HG03135 (cell line): Measurements from ENCODE around the gene MUL1.

Experiments
- ATAC-seq: cut with Tn5 transposase; IDR thresholded peaks from one replicate; pipeline ENCODE4 v1.9.1; 2021; ENCODE audit warnings: mild to moderate bottlenecking, moderate library complexity; ENCODE audit not compliant: unreplicated experiment

The MUL1 gene

GRCh38 chr1:20472860-20473711 is 34.9 kb downstream of the MUL1 start:
- no peak for ATAC-seq

GRCh38 chr1:20472121-20472520 is 35.8 kb downstream of the MUL1 start:
- ATAC-seq = no peak

GRCh38 chr1:20470194-20470593 is 37.8 kb downstream of the MUL1 start:
- no peak for ATAC-seq

GRCh38 chr1:20469406-20470076 is 38.4 kb downstream of the MUL1 start:
- ATAC-seq = no peak

- no peak for ATAC-seq
Observed at GRCh38 chr1:20466273-20466672, 41.7 kb downstream of the MUL1 start.

GRCh38 chr1:20465187-20465586 is 42.8 kb downstream of the MUL1 start:
- ATAC-seq = no peak

- no peak for ATAC-seq
Observed at GRCh38 chr1:20463502-20463901, 44.4 kb downstream of the MUL1 start.

GRCh38 chr1:20462397-20462796 is 45.6 kb downstream of the MUL1 start:
- ATAC-seq = no peak

GRCh38 chr1:20458717-20459116 is 49.2 kb downstream of the MUL1 start:
- ATAC-seq = no peak

GRCh38 chr1:20454004-20454403 is 53.9 kb downstream of the MUL1 start:
- no peak for ATAC-seq

- no peak for ATAC-seq
Observed at GRCh38 chr1:20449735-20450311, 58.1 kb downstream of the MUL1 start.
